ENCODE measurements around the gene HOXC5.

HOXC5 gene

DNA sequence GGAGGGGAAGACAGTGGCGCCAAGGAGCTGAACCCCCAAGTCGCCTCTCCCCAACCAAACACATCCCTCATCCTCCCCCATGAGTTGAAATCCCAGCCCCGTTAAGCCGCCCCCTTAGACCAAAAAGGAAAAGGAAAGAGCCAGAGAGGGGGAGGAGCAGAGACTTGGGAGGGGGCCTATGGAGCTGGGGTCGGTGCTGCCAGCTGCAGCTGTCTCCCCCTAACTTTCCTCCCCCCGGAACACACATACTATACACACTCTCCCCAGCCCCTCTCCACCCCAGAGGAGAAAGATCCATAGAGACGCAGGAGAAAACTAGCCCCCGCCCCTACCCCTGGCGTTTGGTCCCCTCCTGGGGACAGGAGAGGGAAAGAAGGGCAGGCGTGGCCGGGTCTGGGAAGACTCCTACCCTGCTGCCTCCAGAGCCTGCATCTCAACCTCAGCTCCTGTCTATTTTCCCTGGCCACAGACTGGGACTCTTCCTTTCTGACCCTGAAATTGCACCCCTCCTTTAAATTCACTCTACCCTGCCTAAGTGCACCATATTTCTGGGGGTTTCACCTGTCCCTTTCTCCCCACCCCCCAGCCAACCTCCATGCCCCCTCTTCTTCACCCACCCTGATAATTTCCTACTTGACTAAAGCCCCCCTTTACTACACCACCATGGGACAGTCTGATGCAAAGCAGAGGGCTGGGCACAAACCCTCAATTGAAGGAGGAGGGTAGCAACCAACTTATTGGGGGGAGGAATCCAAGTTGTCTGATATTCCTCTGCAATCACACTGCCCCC is 34.5 kb upstream of the HOXC5 start:
- ChIA-PET CTCF (interaction anchor here (0.6 to 4.3 kb wide), 8 partner anchors 24 to 359 kb away, joined by 3 to 15 read pairs (median 5); no protein-coding TSS in a partner anchor), POLR2A (ENCODE audit: low non-redundant PET) (no interaction called here)
- TF ChIP-seq CTCF (conservative IDR thresholded peaks at IDR 0.05; ENCODE audit: low read depth): no peak
- no peak overlapping the region for H3K27ac ChIP-seq
- no peak for DNase-seq (ENCODE audit: low spot score)

GRCh38 chr12:53998900-53999236 is 34.0 kb upstream of the HOXC5 start:
- DNase-seq (ENCODE audit: low spot score): no peak
- TF ChIP-seq CTCF (conservative IDR thresholded peaks at IDR 0.05; ENCODE audit: low read depth): no peak
- CTCF ChIA-PET: interaction anchor here (0.7 to 4.3 kb wide), 4 partner anchors 23 to 209 kb away, joined by 3 to 15 read pairs (median 6); no protein-coding TSS in a partner anchor
- POLR2A ChIA-PET (ENCODE audit: low non-redundant PET): no interaction called here
- H3K27ac ChIP-seq: no peak overlapping the region

DNA sequence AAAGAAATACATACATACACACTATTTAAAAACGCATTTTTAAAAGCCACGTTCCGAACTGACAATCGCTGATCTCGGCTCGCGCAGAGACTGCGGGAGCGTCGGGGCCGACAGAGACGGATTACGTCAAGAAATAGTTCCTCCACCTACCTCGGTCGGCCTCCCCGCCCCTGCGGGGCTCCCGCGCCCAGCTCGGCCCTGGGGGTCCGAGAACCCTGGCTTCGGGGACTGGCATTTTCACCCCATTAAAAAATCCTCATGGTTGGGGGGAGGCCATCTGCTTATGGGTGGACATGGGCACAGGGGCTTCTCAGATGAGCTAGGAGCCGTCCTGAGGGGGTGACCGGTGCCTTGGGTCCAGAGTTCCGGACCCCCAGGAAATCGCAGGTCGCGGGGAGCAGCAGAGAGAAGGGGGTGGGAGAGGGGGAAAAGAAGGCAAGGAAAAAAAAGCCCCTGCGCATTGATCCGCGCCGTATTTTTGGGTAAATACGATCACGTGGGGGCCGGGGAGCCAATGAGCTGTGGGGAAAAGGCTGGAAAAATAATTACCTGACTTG is 33.2 kb upstream of the HOXC5 start:
- peak; percentile 77 for DNase-seq (ENCODE audit: low spot score)
- POLR2A ChIA-PET (ENCODE audit: low non-redundant PET): no interaction called here
- H3K27ac ChIP-seq: peak overlapping the region; percentile 45

GRCh38 chr12:54000116-54001114 is 32.4 kb upstream of the HOXC5 start, which contains the start of gene HOXC9:
HOXC9 (plus strand) TSS chr12:54000161; CDS start chr12:54000189, 28 bp downstream.
- DNase-seq (ENCODE audit: low spot score): no peak
- peak within 1 kb of the TSS; percentile 45 for H3K27ac ChIP-seq
- ChIA-PET POLR2A (ENCODE audit: low non-redundant PET) (interaction anchor here (0.5 kb wide), 1 partner anchor 24 kb away, joined by 4 read pairs; no protein-coding TSS in a partner anchor), CTCF (interaction anchor here (0.6 to 4.3 kb wide), 8 partner anchors 8 to 207 kb away, joined by 3 to 15 read pairs (median 4); partner anchors contain the start of genes HOXC10 and HOXC8)
- TF ChIP-seq CTCF (conservative IDR thresholded peaks at IDR 0.05; ENCODE audit: low read depth): no peak

More for the DNA sequence above, 33.2 kb upstream of the HOXC5 start:
- CTCF ChIA-PET: interaction anchor here (0.8 to 4.3 kb wide), 7 partner anchors 11 to 208 kb away, joined by 3 to 15 read pairs (median 6); partner anchors contain the start of gene HOXC10
- no peak for TF ChIP-seq CTCF (conservative IDR thresholded peaks at IDR 0.05; ENCODE audit: low read depth)

DNA sequence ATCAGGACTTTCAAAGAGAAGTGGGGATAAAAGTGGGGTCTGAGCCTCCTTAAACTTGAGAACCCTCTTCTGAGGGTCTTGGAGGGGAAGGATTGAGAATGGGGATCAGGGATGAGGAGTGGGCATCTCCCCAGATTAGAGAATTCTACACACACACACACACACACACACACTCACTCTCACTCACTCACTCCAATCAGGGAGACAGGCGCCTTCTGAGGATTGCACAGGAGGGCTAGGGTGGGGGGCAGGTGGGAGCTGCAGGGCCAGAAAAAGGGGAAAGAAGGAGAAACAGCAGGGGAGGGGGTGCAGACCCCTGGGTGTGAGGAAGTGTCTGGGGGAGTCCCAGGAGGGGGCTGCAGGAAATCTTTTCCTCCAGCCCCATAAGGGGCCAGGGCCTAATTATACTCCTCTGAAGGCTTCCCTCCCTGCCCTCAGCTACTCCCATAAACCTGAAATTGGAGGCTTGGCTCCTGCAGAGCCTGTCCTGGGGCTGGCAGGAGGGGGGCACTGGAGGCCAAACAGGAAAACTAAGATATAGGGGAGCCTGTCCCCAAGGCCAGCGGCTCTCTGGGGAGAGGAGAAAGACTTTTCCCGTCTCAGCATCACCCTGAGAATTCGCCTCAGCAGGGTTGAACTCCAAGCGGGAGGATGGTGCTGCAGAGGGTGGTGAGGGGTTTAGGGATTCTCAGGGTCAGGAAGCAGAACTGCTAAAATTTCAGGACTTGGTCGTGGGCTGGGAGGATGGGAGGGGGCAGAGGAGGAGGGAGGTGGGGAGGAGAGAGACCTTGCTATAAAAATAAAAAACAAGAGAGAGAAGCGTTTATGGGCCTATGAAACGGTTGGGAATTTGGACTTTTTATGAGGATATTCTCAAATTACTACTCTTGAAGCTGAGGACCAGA is 31.3 kb upstream of the HOXC5 start:
- TF ChIP-seq CTCF (conservative IDR thresholded peaks at IDR 0.05; ENCODE audit: low read depth): no peak
- ChIA-PET POLR2A (ENCODE audit: low non-redundant PET) (no interaction called here), CTCF (interaction anchor here (0.8 to 4.3 kb wide), 5 partner anchors 16 to 213 kb away, joined by 3 to 15 read pairs (median 5); no protein-coding TSS in a partner anchor)
- no peak for DNase-seq (ENCODE audit: low spot score)
- H3K27ac ChIP-seq: no peak overlapping the region
